ENCODE measurements around the gene ODF4. TPM values are rescaled to one million over a fixed set of nuclear protein-coding genes. Genes with fewer than 3 reads are reported as not detected.

ODF4 gene
- total RNA-seq, 1 experiment from 2014 or later = not detected

DNA sequence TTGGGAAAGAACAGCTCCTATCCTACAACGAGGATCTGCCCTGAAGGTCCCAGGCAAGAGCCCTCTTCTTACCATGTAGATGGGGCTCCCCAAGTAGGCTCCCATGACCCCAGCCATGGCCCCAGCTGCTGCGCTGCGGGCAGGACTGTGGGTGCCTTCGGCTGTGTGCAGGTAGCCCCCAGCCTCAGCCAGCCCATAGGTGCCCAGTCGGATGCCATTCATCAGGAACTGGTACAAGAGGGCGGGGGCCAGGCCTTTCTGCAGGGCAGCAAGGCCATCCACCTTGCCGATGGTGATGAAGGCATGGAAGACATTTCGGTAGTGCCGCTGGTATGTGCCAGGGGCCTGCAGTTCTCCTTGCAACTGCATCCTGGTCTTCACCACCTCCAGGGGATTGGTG lies 45.3 kb upstream of the ODF4 start:
- CTCF ChIA-PET = interaction anchor here (0.6 kb wide), 1 partner anchor 23 kb away, joined by 3 read pairs; no protein-coding TSS in a partner anchor
- TF ChIP-seq CTCF (IDR thresholded peaks at IDR 0.05; ENCODE audit: unreplicated experiment) = no peak

DNA sequence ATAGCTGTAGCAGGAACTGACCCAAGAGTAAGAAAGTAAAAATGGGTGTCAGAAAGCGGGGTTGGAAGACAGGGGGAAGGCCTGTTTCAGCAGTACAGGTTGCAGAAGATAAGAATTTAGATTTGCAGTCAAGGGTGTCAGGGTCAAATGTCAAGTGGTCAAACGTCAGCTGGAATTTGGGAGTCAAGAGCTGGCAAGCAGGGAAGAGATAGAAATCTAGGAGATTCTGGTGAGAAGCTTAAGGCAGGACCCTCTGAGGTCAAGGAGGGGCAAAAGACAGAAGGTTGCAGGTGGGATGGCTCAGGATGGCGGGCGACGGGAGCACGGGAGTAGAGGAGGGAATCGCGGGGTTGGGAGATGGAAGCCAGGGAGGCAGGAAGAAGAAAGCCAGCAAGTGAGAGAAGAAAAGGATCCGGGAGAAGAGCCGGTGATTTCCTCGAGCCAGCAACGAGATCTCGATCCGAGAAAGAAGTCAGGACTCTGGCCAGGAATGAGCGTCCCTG lies 44.8 kb upstream of the ODF4 start:
- intact Hi-C loops (cut with micrococcal nuclease) = no loop called here
- DNase-seq (ENCODE audit: unreplicated experiment) = no peak
- Mint-ChIP-seq H3K27me3 (ENCODE audit: insufficient read depth, unreplicated experiment) (no peaks in the 10 kb centered on the region), H3K36me3 (ENCODE audit: insufficient read depth, unreplicated experiment) (no peaks in the 10 kb centered on the region), H3K27ac (ENCODE audit: low read depth, unreplicated experiment) (peak overlapping the region; percentile 91), H3K4me3 (ENCODE audit: unreplicated experiment) (peak overlapping the region; percentile 92), H3K9me3 (ENCODE audit: unreplicated experiment) (no peaks in the 10 kb centered on the region), H3K4me1 (ENCODE audit: insufficient read depth, unreplicated experiment) (peaks cover 21% of the 10 kb centered on the region)
- no peak for TF ChIP-seq CTCF (IDR thresholded peaks at IDR 0.05; ENCODE audit: unreplicated experiment)
- CTCF ChIA-PET = interaction anchor here (0.6 to 1.2 kb wide), 3 partner anchors 45 to 554 kb away, joined by 3 to 4 read pairs (median 3); partner anchors contain the start of gene PFAS
- POLR2A ChIA-PET = interaction anchor here (0.8 to 3.0 kb wide), 26 partner anchors 10 to 277 kb away, joined by 3 to 52 read pairs (median 4); partner anchors contain the start of genes ALOXE3, BORCS6, CTC1 and HES7
- BruUV-seq (replicated peaks) = no TSS peak

More for the DNA sequence above, 45.3 kb upstream of the ODF4 start:
- BruUV-seq (replicated peaks) = no TSS peak
- intact Hi-C loops (cut with micrococcal nuclease) = no loop called here
- H3K27me3 Mint-ChIP-seq (ENCODE audit: insufficient read depth, unreplicated experiment) = no peaks in the 10 kb centered on the region
- peaks cover 24% of the 10 kb centered on the region for H3K4me1 Mint-ChIP-seq (ENCODE audit: insufficient read depth, unreplicated experiment)
- H3K9me3 Mint-ChIP-seq (ENCODE audit: unreplicated experiment) = no peaks in the 10 kb centered on the region
- DNase-seq (ENCODE audit: unreplicated experiment) = no peak
- no peak overlapping the region for H3K27ac Mint-ChIP-seq (ENCODE audit: low read depth, unreplicated experiment)
- POLR2A ChIA-PET = interaction anchor here (0.6 to 3.0 kb wide), 10 partner anchors 18 to 219 kb away, joined by 3 to 52 read pairs (median 10); partner anchors contain the start of genes ALOXE3, CTC1 and PFAS
- H3K4me3 Mint-ChIP-seq (ENCODE audit: unreplicated experiment) = peak overlapping the region; percentile 92
- H3K36me3 Mint-ChIP-seq (ENCODE audit: insufficient read depth, unreplicated experiment) = no peaks in the 10 kb centered on the region

DNA sequence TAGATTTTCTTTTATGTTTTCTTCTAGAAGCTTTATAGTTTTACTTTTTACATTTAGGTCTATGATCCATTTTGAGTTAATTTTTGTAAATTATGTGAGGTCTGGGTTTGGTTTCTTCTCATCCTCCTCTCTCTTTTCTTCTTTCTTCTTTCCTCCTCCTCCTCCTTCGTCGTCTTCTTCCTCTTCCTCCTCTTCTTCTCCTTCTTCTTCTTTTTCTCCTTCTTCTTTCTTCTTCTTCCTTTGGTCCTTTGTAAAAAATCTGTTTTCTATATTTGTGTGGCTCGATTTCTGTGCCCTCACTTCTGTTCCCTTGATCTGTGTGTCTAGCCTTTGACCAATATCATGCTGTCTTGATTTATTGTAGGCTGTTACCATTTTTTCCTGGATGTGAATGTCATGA lies 39.4 kb upstream of the ODF4 start:
- H3K27ac Mint-ChIP-seq (ENCODE audit: low read depth, unreplicated experiment) = no peak overlapping the region

More for the DNA sequence above, 39.4 kb upstream of the ODF4 start:
- ChIA-PET CTCF (interaction anchor here (0.7 to 1.8 kb wide), 19 partner anchors 12 to 446 kb away, joined by 3 to 13 read pairs (median 3); no protein-coding TSS in a partner anchor), POLR2A (interaction anchor here (0.9 to 2.6 kb wide), 7 partner anchors 12 to 127 kb away, joined by 3 to 12 read pairs (median 4); partner anchors contain the start of genes PFAS and RANGRF)
- BruUV-seq (replicated peaks) = no TSS peak
- intact Hi-C loops (cut with micrococcal nuclease) = loop anchor here (1.0 to 5.0 kb wide), 6 partner anchors 51 to 238 kb away; partner anchors contain the start of genes CTC1 and PFAS
- no peak for TF ChIP-seq CTCF (IDR thresholded peaks at IDR 0.05; ENCODE audit: unreplicated experiment)
- Mint-ChIP-seq H3K4me1 (ENCODE audit: insufficient read depth, unreplicated experiment) (peaks cover 13% of the 10 kb centered on the region), H3K36me3 (ENCODE audit: insufficient read depth, unreplicated experiment) (no peaks in the 10 kb centered on the region), H3K4me3 (ENCODE audit: unreplicated experiment) (no peak overlapping the region), H3K27me3 (ENCODE audit: insufficient read depth, unreplicated experiment) (no peaks in the 10 kb centered on the region), H3K9me3 (ENCODE audit: unreplicated experiment) (no peaks in the 10 kb centered on the region)
- no peak for DNase-seq (ENCODE audit: unreplicated experiment)

All from MCF 10A (cell line).